Thymus (tissue), 11 donors: ENCODE measurements around the gene PLXNA4. TPM values are rescaled to one million over a fixed set of nuclear protein-coding genes. Genes with fewer than 3 reads are reported as not detected.

Experiments used
- DNase-seq, 9 donors: peaks; one replicate each; pipeline ENCODE4 v3.0.0-alpha.2; 2013; ENCODE audit warnings: low spot score in 9 of 9, low read depth in 6 of 9, missing footprints in 1 of 9
- H3K27ac ChIP-seq, 2 donors: one replicate each; pipeline ENCODE4 v1.5.1; 2013; ENCODE audit warnings: control low read depth in 1 of 2, low read depth in 1 of 2, low read length in 1 of 2, mild to moderate bottlenecking in 1 of 2, moderate library complexity in 1 of 2
- H3K27me3 ChIP-seq, 2 donors: one replicate each; pipeline ENCODE4 v1.5.1; 2013; ENCODE audit warnings: low read length in 1 of 2; ENCODE audit not compliant: control insufficient read depth in 2 of 2, insufficient read depth in 1 of 2
- H3K36me3 ChIP-seq, 2 donors: one replicate each; pipeline ENCODE4 v1.5.1; 2013; ENCODE audit warnings: low read length in 1 of 2, mild to moderate bottlenecking in 1 of 2, moderate library complexity in 1 of 2; ENCODE audit not compliant: control insufficient read depth in 2 of 2, insufficient read depth in 2 of 2
- H3K4me1 ChIP-seq, 2 donors: one replicate each; pipeline ENCODE4 v1.5.1; 2013; ENCODE audit warnings: low read length in 2 of 2; ENCODE audit not compliant: control insufficient read depth in 2 of 2, insufficient read depth in 2 of 2
- H3K4me3 ChIP-seq, 2 donors: one replicate each; pipeline ENCODE4 v1.5.1; 2013; ENCODE audit warnings: low read length in 2 of 2, control low read depth in 1 of 2, mild to moderate bottlenecking in 1 of 2
- H3K9me3 ChIP-seq, 2 donors: one replicate each; pipeline ENCODE4 v1.5.1; 2013; ENCODE audit warnings: low read length in 1 of 2, mild to moderate bottlenecking in 1 of 2; ENCODE audit not compliant: control insufficient read depth in 2 of 2, insufficient read depth in 1 of 2
- WGBS: extraction: QIAGEN DNeasy Blood & Tissue Kit; methylation state at CpG from one replicate; pipeline ENCODE4 v1.1.7; 2013; 5-methylcytosine and 5-hydroxymethylcytosine counted together
- polyA plus RNA-seq: library from polyadenylated mRNA; stranded (reverse); fragments of 200-250 nt; gene quantifications from one replicate; pipeline ENCODE4 v1.2.3, GENCODE V29; 2013
- total RNA-seq: library from RNA; stranded (reverse); fragments of 120-200 nt; gene quantifications from one replicate; pipeline ENCODE4 v1.2.4, GENCODE V29; 2013
- donor health status: healthy.

PLXNA4 gene
- total and polyA plus RNA-seq, 2 donors = 0.21 to 0.66 TPM

DNA sequence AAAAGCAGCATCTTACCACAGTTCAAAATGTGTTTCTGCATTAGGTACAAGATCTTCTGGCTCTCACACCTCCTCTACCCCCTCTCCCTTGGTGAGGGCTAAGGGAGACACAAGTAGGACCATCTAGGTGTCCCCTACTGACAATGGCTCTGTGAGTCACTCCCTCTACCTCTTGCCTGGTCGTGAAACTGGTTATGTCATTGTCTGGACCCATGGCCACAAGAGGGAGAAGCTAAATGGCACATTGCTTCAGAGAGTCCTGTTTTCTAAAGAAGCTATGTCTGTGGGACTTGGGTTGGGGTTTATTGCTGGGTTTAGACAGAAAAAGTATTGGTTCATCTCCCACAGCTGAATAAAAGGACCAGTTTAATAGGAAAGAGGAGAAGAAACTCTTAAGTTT is 4.0 kb upstream of the PLXNA4 start:
- Histone ChIP-seq H3K36me3 (no peaks in the 10 kb centered on the region), H3K27me3 (peaks cover 42 to 53% of the 10 kb centered on the region in 2 donors), H3K9me3 (no peaks in the 10 kb centered on the region), H3K4me3 (no peak overlapping the region), H3K27ac (no peak overlapping the region), H3K4me1 (peaks cover 0 to 5% of the 10 kb centered on the region in 2 donors)
- 34% methylated on average over 1 of the region's 1 CpG for WGBS
- DNase-seq = no peak

DNA sequence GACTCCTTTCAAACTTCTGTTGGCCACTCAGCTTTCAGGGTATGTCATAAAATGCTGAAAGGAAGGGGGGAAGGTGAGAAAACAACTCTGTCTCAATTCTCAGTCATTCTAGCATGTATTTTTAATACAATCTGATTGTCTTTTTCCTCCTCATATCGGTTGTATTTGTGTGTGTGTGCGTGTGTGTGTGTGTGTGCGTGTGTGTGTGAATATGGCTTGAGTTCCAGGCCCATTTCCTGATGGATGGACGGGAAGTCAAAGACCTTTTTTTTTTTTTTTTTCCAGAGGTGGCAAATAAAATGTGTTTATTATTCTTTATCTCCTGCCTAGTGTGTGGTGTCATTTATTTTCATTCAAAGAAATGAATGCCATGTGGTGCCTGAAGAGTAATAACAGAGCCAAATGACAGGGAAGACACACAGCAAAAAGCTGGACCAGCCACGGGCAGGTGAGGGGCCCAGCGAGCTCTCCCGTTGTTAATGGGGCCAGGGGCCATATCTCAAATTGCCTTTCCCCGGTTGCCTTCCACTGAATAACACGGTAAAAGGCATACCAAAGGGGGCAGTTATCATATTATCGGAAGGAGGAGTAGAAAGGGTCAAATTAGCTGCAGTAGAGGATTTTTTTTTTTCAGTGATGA is 3.1 kb upstream of the PLXNA4 start:
- no peak for DNase-seq
- 93% methylated on average over 10 of the region's 10 CpGs for WGBS
- Histone ChIP-seq H3K9me3 (no peaks in the 10 kb centered on the region), H3K4me3 (no peak overlapping the region), H3K4me1 (peaks cover 0 to 5% of the 10 kb centered on the region in 2 donors), H3K27ac (no peak overlapping the region), H3K27me3 (peaks cover 51 to 62% of the 10 kb centered on the region in 2 donors), H3K36me3 (no peaks in the 10 kb centered on the region)

DNA sequence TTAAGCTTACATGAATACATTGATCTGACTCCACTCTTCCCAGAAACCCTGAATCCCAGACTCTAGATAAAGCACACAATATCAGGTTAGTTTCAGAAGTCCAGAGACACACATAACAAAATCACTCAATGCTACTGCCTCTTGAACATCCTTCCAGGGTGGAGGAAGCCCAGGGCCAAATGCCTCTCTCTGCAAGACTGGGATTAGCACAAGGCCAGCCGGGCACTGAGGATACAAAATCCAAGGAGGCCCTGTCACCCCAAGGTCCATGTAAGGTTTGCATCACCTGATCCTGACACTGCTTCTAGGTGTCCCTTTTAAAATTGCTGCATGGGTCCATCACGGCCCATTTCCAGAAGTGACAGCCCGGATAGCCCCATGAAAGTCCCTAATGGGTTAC is 2.6 kb upstream of the PLXNA4 start:
- Histone ChIP-seq H3K4me1 (peaks cover 0 to 5% of the 10 kb centered on the region in 2 donors), H3K27ac (no peak overlapping the region), H3K9me3 (no peaks in the 10 kb centered on the region), H3K27me3 (peaks cover 55 to 67% of the 10 kb centered on the region in 2 donors), H3K4me3 (no peak overlapping the region), H3K36me3 (no peaks in the 10 kb centered on the region)
- 93% methylated on average over 3 of the region's 3 CpGs for WGBS
- no peak for DNase-seq

DNA sequence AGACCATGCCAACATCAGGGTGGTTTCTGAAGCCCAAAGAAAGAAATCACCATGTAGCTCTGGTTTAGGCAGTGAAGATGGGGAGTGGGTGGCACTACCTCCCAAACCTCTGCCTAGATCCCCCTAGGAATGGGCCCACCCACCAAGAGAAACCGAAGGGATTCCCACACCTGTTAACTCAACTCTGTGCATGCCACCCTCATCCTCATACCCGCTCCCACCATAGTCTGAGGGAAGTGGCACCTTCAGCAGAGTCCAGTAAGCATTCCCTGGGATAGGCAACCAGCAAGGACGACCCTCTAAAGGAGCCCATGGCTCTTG is 1.7 kb upstream of the PLXNA4 start:
- Histone ChIP-seq H3K36me3 (no peaks in the 10 kb centered on the region), H3K27ac (no peak overlapping the region), H3K4me1 (peaks cover 0 to 5% of the 10 kb centered on the region in 2 donors), H3K9me3 (no peaks in the 10 kb centered on the region), H3K4me3 (no peak overlapping the region), H3K27me3 (peaks cover 63 to 76% of the 10 kb centered on the region in 2 donors)
- DNase-seq = no peak
- WGBS = 85% methylated on average over 3 of the region's 3 CpGs

DNA sequence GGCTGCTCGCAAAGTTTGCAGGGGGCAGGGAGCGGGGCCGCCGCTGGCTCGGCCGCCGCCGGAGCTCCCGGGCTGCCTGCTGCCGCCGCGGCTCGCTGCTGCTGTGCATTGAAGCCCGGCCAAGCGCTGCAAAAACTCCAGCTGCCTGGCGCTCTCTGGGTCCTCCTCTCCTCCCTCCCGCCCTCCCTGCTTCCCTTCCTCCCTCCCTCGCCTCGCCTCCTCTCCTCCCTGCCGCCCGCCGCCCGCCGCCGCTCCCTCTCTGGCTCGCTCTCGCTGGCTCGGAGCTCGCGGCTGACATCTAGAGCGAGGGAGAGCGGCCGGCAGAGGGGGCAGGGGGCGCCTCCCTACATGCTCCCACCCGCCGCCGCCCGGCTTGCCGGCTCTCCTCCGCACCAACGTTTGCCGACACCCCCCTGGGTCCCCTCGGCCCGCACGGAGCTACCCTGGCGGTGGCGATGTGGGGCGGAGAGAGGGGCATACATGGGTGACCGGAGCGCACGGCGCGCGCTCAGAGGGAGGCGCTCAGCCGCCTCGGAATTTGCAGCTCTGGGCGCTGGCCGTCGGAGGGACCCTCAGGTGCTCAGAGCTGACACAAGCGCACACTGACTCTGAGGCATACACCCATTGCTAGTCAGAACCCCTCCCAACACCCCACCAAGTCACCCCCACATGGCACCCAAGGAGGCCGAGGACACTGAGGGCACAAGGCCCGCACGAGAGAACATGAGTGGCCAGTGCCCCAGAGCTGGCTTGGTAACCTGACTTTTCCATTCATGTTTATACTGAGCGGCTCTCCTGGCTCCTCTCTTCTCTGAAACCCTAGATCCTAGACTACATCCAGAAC is 1.2 kb upstream of the PLXNA4 start:
- WGBS = 6% methylated on average over 65 of the region's 65 CpGs
- Histone ChIP-seq H3K9me3 (no peaks in the 10 kb centered on the region), H3K27me3 (peaks cover 68 to 81% of the 10 kb centered on the region in 2 donors), H3K4me1 (peaks cover 0 to 5% of the 10 kb centered on the region in 2 donors), H3K36me3 (no peaks in the 10 kb centered on the region), H3K27ac (no peak overlapping the region), H3K4me3 (peak overlapping the region in 1 of 2 donors; percentile 38)
- DNase-seq = peak in 2 of 9 donors; percentile 15 to 34

DNA sequence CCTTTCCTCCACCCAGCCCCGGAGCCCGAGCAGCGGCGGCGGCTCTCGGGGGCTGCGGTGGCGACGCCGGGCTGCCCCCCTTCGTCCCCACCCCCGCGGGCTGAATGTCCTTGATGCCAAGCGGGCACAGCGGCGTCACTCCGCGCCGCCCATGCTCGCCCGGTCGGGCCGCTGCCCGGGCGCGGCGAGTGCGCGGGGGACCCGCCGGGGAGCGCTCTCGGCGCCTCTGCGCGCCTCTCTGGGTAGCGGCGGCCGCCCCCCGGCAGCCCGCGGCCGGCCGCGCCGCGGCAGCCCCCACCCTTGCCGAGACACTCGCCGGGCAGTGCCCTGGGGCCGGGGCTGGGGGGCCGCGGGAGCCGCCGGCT is 433 bp upstream of the PLXNA4 start:
- WGBS = under 1% methylated on average over 55 of the region's 55 CpGs
- peaks cover 74 to 86% of the 10 kb centered on the region in 2 donors for H3K27me3 ChIP-seq
- no peaks in the 10 kb centered on the region for H3K36me3 ChIP-seq
- no peak for DNase-seq
- H3K9me3 ChIP-seq = no peaks in the 10 kb centered on the region
- H3K4me1 ChIP-seq = peaks cover 0 to 5% of the 10 kb centered on the region in 2 donors
- peak overlapping the region in 1 of 2 donors; percentile 38 for H3K4me3 ChIP-seq
- H3K27ac ChIP-seq = no peak overlapping the region

DNA sequence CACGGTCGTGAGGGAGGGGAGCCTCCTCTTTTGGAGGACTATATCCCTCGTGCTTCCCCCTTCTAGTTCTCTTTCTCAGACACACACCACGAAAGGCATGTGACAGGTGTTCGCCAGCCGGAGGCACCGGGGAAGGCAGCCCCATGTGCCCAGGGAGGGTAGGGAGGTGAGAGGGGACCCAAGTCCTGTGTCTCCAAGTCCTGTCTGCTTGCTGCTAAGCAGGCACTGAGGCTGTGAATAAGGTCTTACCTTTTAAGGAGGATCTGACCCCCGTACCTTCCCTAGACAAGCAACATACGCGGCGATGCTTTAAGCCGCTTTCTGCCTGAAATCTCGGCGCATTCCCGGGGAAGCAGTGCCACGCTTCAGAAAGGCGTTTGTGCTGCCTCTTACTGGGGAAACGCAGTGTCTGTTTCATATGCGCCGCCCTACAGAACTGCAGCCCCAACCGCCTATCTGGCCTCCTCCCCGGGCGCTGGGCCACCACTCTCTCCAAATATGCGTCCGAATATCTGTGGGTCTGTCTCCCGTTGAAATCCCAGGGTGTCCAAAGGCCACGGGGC is 770 bp downstream of the PLXNA4 start:
- H3K4me1 ChIP-seq = peaks cover 0 to 5% of the 10 kb centered on the region in 2 donors
- WGBS = 2% methylated on average over 27 of the region's 27 CpGs
- H3K4me3 ChIP-seq = no peak overlapping the region
- H3K9me3 ChIP-seq = no peaks in the 10 kb centered on the region
- DNase-seq = peak in 1 of 9 donors; percentile 18
- no peaks in the 10 kb centered on the region for H3K36me3 ChIP-seq
- H3K27ac ChIP-seq = no peak overlapping the region
- H3K27me3 ChIP-seq = peaks cover 77 to 94% of the 10 kb centered on the region in 2 donors

DNA sequence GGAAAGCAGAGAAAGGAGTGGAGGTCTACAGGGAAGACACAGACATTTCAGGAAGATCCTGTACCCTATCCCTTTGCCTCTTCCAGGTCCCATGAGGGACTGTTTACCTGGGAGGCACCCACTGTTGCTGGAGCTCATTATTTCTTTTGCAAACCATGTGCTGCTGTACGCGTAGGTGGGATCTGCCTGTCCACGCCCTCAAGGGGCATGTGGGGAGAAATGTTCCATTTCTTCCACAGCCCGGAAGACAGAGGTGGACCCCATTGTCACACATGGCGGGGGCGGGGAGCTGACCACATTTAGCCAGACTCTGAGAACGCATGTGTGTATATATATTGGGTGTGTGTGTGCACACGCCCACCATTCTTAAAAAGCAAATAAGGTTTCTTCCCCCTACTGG is 2.0 kb downstream of the PLXNA4 start:
- H3K27me3 ChIP-seq = peaks cover 76 to 95% of the 10 kb centered on the region in 2 donors
- WGBS = 27% methylated on average over 8 of the region's 8 CpGs
- H3K4me3 ChIP-seq = no peak overlapping the region

More for the DNA sequence above, 2.0 kb downstream of the PLXNA4 start:
- peaks cover 0 to 5% of the 10 kb centered on the region in 2 donors for H3K4me1 ChIP-seq
- H3K36me3 ChIP-seq = no peaks in the 10 kb centered on the region
- DNase-seq = no peak
- H3K9me3 ChIP-seq = no peaks in the 10 kb centered on the region
- H3K27ac ChIP-seq = no peak overlapping the region
